Smooth muscle cell (in vitro differentiated cells): ENCODE data around the gene JPH3. TPM values are rescaled to one million over a fixed set of nuclear protein-coding genes. Genes with fewer than 3 reads are reported as not detected.

Source experiments
- DNase-seq: peaks from one replicate; lab custom pipeline; 2025; ENCODE audit not compliant: unreplicated experiment; lab: John Stamatoyannopoulos, UW
- H2AFZ ChIP-seq: fragments of 200-600 bp; sonication (generic); 2 replicates; pipeline ENCODE4 v1.6.0; 2016; ENCODE audit warnings: antibody characterized with exemption, low read depth, mild to moderate bottlenecking
- H3F3A ChIP-seq: fragments of 200-600 bp; sonication (generic); 2 replicates; pipeline ENCODE4 v1.6.0; 2017; ENCODE audit warnings: antibody characterized with exemption, low read depth
- H3K27ac ChIP-seq: fragments of 200-600 bp; sonication (generic); 2 replicates; pipeline ENCODE4 v1.5.1; 2016; ENCODE audit warnings: low read depth, mild to moderate bottlenecking
- H3K27me3 ChIP-seq: fragments of 200-600 bp; sonication (generic); 2 replicates; pipeline ENCODE4 v1.6.1; 2016; ENCODE audit warnings: low read depth, mild to moderate bottlenecking
- H3K36me3 ChIP-seq: fragments of 200-600 bp; sonication (generic); 2 replicates; pipeline ENCODE4 v1.5.1; 2016; ENCODE audit warnings: low read depth
- H3K4me1 ChIP-seq: fragments of 200-600 bp; sonication (generic); 2 replicates; pipeline ENCODE4 v1.5.1; 2016; ENCODE audit warnings: low read depth
- H3K4me2 ChIP-seq: fragments of 200-600 bp; sonication (generic); 2 replicates; pipeline ENCODE4 v1.6.0; 2016; ENCODE audit warnings: mild to moderate bottlenecking
- H3K4me3 ChIP-seq: fragments of 200-600 bp; sonication (generic); 2 replicates; pipeline ENCODE4 v1.5.1; 2016; ENCODE audit warnings: mild to moderate bottlenecking
- H3K79me2 ChIP-seq: fragments of 200-600 bp; sonication (generic); 2 replicates; pipeline ENCODE4 v1.6.0; 2016; ENCODE audit warnings: low read depth, mild to moderate bottlenecking
- H3K9ac ChIP-seq: fragments of 200-600 bp; sonication (generic); 2 replicates; pipeline ENCODE4 v1.6.0; 2016; ENCODE audit warnings: low read depth
- H3K9me3 ChIP-seq: fragments of 200-600 bp; sonication (generic); replicated peaks from 2 replicates; pipeline ENCODE4 v1.5.1; 2016; ENCODE audit warnings: low read depth
- H4K20me1 ChIP-seq: fragments of 200-600 bp; sonication (generic); 2 replicates; pipeline ENCODE4 v1.6.0; 2016; ENCODE audit warnings: low read depth
- WGBS: methylation state at CpG from one replicate; pipeline ENCODE4 v1.1.7; 2016; ENCODE audit warnings: low lambda C conversion rate; 5-methylcytosine and 5-hydroxymethylcytosine counted together
- polyA plus RNA-seq: library from polyadenylated mRNA; unstranded; fragments of >200 nt; fragmentation: Nextera tagmentation; extraction: Ambion mirVana; gene quantifications from 2 replicates; pipeline ENCODE4 v1.2.1, GENCODE V29; 2016
- total RNA-seq: library from RNA; depleted of rRNA; stranded (reverse); fragments of >200 nt; gene quantifications from 2 replicates; pipeline ENCODE4 v1.2.3, GENCODE V29; 2014
- TF ChIP-seq, protein P1 (sequence below): fragments of 200-600 bp; sonication (generic); IDR thresholded peaks from 2 replicates; pipeline ENCODE4 v1.5.1; 2017; ENCODE audit warnings: borderline replicate concordance, mild to moderate bottlenecking, antibody characterized with exemption; ENCODE audit not compliant: insufficient read depth, poor library complexity, severe bottlenecking

The JPH3 gene
- total and polyA plus RNA-seq, 2 experiments from 2014 or later, result 2.1 to 2.4 TPM

DNA sequence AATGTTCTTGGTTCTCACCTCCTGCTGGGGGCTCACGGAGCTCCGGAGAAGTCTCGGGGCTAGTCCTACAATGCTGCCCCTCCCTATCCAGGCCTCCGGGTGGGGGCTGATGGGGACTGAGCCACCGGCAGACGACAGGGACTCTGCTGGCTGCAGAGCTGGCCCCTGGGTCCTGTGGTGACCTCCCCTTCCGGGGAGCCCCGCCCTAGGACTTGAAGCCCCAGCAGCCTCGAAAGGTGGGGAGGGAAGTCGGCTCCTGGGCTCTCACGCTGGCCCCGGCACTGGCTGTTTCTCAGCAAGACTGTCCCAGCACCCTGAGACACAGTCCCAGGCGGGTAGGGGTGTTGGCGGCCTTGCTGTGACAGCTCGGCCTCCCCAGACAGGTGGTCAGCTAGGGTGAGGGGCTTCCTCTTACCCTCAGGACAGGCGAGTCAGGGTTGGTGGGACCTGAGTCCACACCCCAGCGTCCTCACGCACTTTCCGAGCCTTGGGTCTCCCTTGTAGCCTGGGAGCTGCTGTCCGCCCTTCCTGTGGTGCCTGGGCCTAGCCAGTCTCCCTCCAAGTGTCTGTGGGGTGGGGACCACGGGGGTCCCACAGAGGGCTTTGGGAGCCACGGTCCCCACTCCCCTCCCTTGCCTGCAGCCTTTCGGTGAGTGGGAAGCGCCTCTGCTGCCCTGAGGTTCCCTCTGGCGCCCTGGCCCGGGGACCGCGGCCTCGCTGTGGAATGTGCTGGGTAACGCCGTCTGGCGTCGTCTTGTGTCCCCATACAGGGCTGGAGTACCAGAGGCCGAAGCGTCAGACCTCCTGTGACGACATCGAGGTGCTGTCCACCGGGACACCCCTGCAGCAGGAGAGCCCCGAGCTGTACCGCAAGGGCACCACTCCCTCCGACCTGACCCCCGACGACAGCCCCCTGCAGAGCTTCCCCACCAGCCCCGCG is 86.8 kb downstream of the JPH3 start:
- TF ChIP-seq, protein P1, sequence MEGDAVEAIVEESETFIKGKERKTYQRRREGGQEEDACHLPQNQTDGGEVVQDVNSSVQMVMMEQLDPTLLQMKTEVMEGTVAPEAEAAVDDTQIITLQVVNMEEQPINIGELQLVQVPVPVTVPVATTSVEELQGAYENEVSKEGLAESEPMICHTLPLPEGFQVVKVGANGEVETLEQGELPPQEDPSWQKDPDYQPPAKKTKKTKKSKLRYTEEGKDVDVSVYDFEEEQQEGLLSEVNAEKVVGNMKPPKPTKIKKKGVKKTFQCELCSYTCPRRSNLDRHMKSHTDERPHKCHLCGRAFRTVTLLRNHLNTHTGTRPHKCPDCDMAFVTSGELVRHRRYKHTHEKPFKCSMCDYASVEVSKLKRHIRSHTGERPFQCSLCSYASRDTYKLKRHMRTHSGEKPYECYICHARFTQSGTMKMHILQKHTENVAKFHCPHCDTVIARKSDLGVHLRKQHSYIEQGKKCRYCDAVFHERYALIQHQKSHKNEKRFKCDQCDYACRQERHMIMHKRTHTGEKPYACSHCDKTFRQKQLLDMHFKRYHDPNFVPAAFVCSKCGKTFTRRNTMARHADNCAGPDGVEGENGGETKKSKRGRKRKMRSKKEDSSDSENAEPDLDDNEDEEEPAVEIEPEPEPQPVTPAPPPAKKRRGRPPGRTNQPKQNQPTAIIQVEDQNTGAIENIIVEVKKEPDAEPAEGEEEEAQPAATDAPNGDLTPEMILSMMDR, result no peak
- Histone ChIP-seq H2AFZ (no peak overlapping the region), H3F3A (no peaks in the 10 kb centered on the region), H3K27ac (no peak overlapping the region), H3K4me3 (no peak overlapping the region), H3K4me1 (no peaks in the 10 kb centered on the region), H3K79me2 (no peaks in the 10 kb centered on the region), H3K4me2 (no peak overlapping the region), H4K20me1 (no peaks in the 10 kb centered on the region), H3K9me3 (no peaks in the 10 kb centered on the region), H3K27me3 (no peaks in the 10 kb centered on the region), H3K36me3 (no peaks in the 10 kb centered on the region), H3K9ac (no peak overlapping the region)
- 94% methylated on average over 43 of the region's 45 CpGs for WGBS
- DNase-seq, result no peak

DNA sequence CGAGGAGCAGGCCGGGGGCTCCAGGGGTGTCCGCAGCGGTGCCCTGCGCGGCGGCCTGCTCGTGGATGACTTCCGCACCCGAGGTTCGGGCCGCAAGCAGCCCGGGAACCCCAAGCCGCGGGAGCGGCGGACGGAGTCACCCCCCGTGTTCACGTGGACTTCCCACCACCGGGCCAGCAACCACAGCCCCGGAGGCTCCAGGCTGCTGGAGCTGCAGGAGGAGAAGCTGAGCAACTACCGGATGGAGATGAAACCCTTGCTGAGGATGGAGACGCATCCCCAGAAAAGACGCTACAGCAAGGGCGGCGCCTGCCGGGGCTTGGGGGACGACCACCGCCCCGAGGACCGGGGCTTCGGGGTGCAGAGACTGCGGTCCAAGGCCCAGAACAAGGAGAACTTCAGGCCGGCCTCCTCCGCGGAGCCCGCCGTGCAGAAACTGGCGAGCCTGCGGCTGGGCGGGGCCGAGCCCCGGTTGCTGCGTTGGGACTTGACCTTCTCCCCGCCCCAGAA is 87.7 kb downstream of the JPH3 start:
- H3K4me3 ChIP-seq, result no peak overlapping the region
- TF ChIP-seq, protein P1, result no peak
- H3K4me1 ChIP-seq, result no peaks in the 10 kb centered on the region
- H3K4me2 ChIP-seq, result no peak overlapping the region
- no peaks in the 10 kb centered on the region for H3K27me3 ChIP-seq
- H4K20me1 ChIP-seq, result no peaks in the 10 kb centered on the region
- 97% methylated on average over 34 of the region's 46 CpGs for WGBS
- H3F3A ChIP-seq, result no peaks in the 10 kb centered on the region
- no peak for DNase-seq
- no peaks in the 10 kb centered on the region for H3K79me2 ChIP-seq
- no peaks in the 10 kb centered on the region for H3K36me3 ChIP-seq
- H2AFZ ChIP-seq, result no peak overlapping the region
- H3K27ac ChIP-seq, result no peak overlapping the region
- no peaks in the 10 kb centered on the region for H3K9me3 ChIP-seq
- H3K9ac ChIP-seq, result no peak overlapping the region

DNA sequence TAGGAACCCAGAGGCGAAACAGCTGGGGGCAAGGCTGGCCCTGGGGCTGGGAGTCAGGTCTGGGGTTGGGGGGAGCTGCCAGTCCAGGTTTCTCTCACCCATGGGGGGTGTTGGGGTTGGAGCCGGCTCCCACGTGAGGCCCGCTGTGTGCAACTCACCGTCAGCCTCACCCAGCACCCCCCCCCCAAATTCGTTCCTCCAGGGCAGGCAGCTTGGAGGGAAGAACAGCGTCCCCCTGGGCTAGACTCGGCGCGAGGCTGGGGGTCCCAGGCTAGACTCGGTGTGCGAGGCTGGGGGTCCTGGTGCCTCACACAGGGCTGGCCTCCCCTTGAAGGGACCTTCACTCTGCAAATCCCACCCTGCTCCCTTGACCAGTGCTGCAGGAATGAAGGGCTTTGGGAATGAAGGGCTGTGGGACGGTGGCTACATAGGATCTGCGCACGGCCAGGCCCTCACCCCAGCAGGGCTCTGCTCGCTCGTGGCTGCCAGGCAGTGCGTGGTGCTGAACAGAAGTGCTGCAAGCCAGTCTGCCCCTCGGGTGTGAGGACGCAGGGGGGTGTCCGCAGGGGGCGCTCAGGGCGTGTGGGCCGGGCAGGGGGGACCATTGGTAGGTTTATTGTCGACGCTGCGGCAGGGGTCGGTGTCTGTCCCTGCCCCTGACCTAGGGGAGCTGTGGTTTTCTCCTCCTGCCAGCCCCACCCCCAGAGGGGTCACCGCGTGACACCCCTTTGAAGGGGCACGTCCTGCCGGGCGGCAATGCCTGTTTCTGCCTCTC is 88.8 kb downstream of the JPH3 start:
- Histone ChIP-seq H4K20me1 (no peaks in the 10 kb centered on the region), H3K9me3 (no peaks in the 10 kb centered on the region), H3K9ac (no peak overlapping the region), H3K79me2 (no peaks in the 10 kb centered on the region), H3K4me3 (no peak overlapping the region), H3K36me3 (no peaks in the 10 kb centered on the region), H3F3A (no peaks in the 10 kb centered on the region), H2AFZ (no peak overlapping the region), H3K4me2 (no peak overlapping the region), H3K4me1 (no peaks in the 10 kb centered on the region), H3K27ac (no peak overlapping the region), H3K27me3 (no peaks in the 10 kb centered on the region)
- DNase-seq, result no peak
- 92% methylated on average over 26 of the region's 33 CpGs for WGBS
- TF ChIP-seq, protein P1, result no peak
